HUES64 (cell line): ENCODE measurements around the gene WDFY1.

Experiments
- H3K27ac ChIP-seq: 2 replicates; pipeline ENCODE4 v1.7.0; 2013; ENCODE audit warnings: low read depth, low read length, inconsistent platforms
- H3K27me3 ChIP-seq: 2 replicates; pipeline ENCODE4 v1.6.1; 2013; ENCODE audit warnings: mild to moderate bottlenecking, low read length; ENCODE audit not compliant: insufficient read depth
- H3K36me3 ChIP-seq: 2 replicates; pipeline ENCODE4 v1.6.1; 2013; ENCODE audit warnings: mild to moderate bottlenecking, low read length; ENCODE audit not compliant: insufficient read depth
- H3K4me1 ChIP-seq: 2 replicates; pipeline ENCODE4 v1.6.1; 2013; ENCODE audit warnings: mild to moderate bottlenecking, low read length, moderate library complexity; ENCODE audit not compliant: insufficient read depth
- H3K4me3 ChIP-seq: 2 replicates; pipeline ENCODE4 v1.5.1; 2013; ENCODE audit warnings: mild to moderate bottlenecking, low read length, moderate library complexity
- H3K9ac ChIP-seq: 2 replicates; pipeline ENCODE4 v1.6.1; 2013; ENCODE audit warnings: mild to moderate bottlenecking, low read depth, low read length
- H3K9me3 ChIP-seq: 2 replicates; pipeline ENCODE4 v1.6.1; 2013; ENCODE audit warnings: low read depth, low read length; ENCODE audit not compliant: insufficient read depth
- WGBS: fragments of 150-250, 120-280 bp; methylation state at CpG from one replicate; pipeline ENCODE4 v1.1.7; 2013; ENCODE audit warnings: missing lambda C conversion rate; 5-methylcytosine and 5-hydroxymethylcytosine counted together

The WDFY1 gene

GRCh38 chr2:223870840-223871611, 74.1 kb downstream of the WDFY1 start:
- Histone ChIP-seq H3K9ac (no peak overlapping the region), H3K27ac (no peak overlapping the region), H3K9me3 (no peaks in the 10 kb centered on the region), H3K36me3 (peaks cover 27% of the 10 kb centered on the region), H3K27me3 (no peaks in the 10 kb centered on the region), H3K4me3 (no peak overlapping the region), H3K4me1 (no peaks in the 10 kb centered on the region)
- WGBS, result 98% methylated on average over 7 of the region's 7 CpGs

GRCh38 chr2:223868005-223868404, 77.1 kb downstream of the WDFY1 start:
- no peak overlapping the region for H3K9ac ChIP-seq
- no peak overlapping the region for H3K27ac ChIP-seq
- H3K36me3 ChIP-seq, result no peaks in the 10 kb centered on the region
- H3K4me3 ChIP-seq, result no peak overlapping the region
- no peaks in the 10 kb centered on the region for H3K27me3 ChIP-seq
- 92% methylated on average over 3 of the region's 3 CpGs for WGBS
- no peaks in the 10 kb centered on the region for H3K4me1 ChIP-seq
- no peaks in the 10 kb centered on the region for H3K9me3 ChIP-seq

- WGBS, result 95% methylated on average over 2 of the region's 2 CpGs
- Histone ChIP-seq H3K9me3 (no peaks in the 10 kb centered on the region), H3K36me3 (no peaks in the 10 kb centered on the region), H3K4me1 (no peaks in the 10 kb centered on the region), H3K9ac (no peak overlapping the region), H3K4me3 (no peak overlapping the region), H3K27me3 (no peaks in the 10 kb centered on the region), H3K27ac (no peak overlapping the region)
Observed at GRCh38 chr2:223865907-223866508, 79.1 kb downstream of the WDFY1 start.

GRCh38 chr2:223865124-223865523, 80.0 kb downstream of the WDFY1 start:
- Histone ChIP-seq H3K27me3 (no peaks in the 10 kb centered on the region), H3K4me3 (no peak overlapping the region), H3K4me1 (no peaks in the 10 kb centered on the region), H3K36me3 (no peaks in the 10 kb centered on the region), H3K9ac (no peak overlapping the region), H3K27ac (no peak overlapping the region), H3K9me3 (no peaks in the 10 kb centered on the region)
- 96% methylated on average over 3 of the region's 4 CpGs for WGBS

- H3K4me1 ChIP-seq, result no peaks in the 10 kb centered on the region
- H3K9ac ChIP-seq, result no peak overlapping the region
- no peaks in the 10 kb centered on the region for H3K27me3 ChIP-seq
- no peak overlapping the region for H3K4me3 ChIP-seq
- WGBS, result 96% methylated on average over 2 of the region's 2 CpGs
- no peaks in the 10 kb centered on the region for H3K36me3 ChIP-seq
- H3K27ac ChIP-seq, result no peak overlapping the region
- H3K9me3 ChIP-seq, result no peaks in the 10 kb centered on the region
Observed at GRCh38 chr2:223863491-223863890, 81.6 kb downstream of the WDFY1 start.

GRCh38 chr2:223860809-223861738, 84.1 kb downstream of the WDFY1 start:
- Histone ChIP-seq H3K36me3 (no peaks in the 10 kb centered on the region), H3K9me3 (no peaks in the 10 kb centered on the region), H3K27ac (no peak overlapping the region), H3K4me3 (no peak overlapping the region), H3K27me3 (no peaks in the 10 kb centered on the region), H3K9ac (no peak overlapping the region), H3K4me1 (no peaks in the 10 kb centered on the region)
- 95% methylated on average over 4 of the region's 5 CpGs for WGBS

GRCh38 chr2:223859070-223859469, 86.1 kb downstream of the WDFY1 start:
- WGBS, result 94% methylated on average over 3 of the region's 3 CpGs
- Histone ChIP-seq H3K36me3 (no peaks in the 10 kb centered on the region), H3K27me3 (no peaks in the 10 kb centered on the region), H3K9me3 (no peaks in the 10 kb centered on the region), H3K9ac (no peak overlapping the region), H3K4me3 (no peak overlapping the region), H3K4me1 (no peaks in the 10 kb centered on the region), H3K27ac (no peak overlapping the region)

- H3K9ac ChIP-seq, result no peak overlapping the region
- H3K27ac ChIP-seq, result no peak overlapping the region
- no peaks in the 10 kb centered on the region for H3K36me3 ChIP-seq
- no peak overlapping the region for H3K4me3 ChIP-seq
- no peaks in the 10 kb centered on the region for H3K4me1 ChIP-seq
- WGBS, result 94% methylated on average over 5 of the region's 5 CpGs
- no peaks in the 10 kb centered on the region for H3K9me3 ChIP-seq
- no peaks in the 10 kb centered on the region for H3K27me3 ChIP-seq
Observed at GRCh38 chr2:223856584-223856983, 88.6 kb downstream of the WDFY1 start.

- no peaks in the 10 kb centered on the region for H3K9me3 ChIP-seq
- H3K36me3 ChIP-seq, result no peaks in the 10 kb centered on the region
- H3K4me1 ChIP-seq, result no peaks in the 10 kb centered on the region
- 84% methylated on average over 2 of the region's 2 CpGs for WGBS
- H3K9ac ChIP-seq, result no peak overlapping the region
- H3K27me3 ChIP-seq, result no peaks in the 10 kb centered on the region
- H3K4me3 ChIP-seq, result no peak overlapping the region
- H3K27ac ChIP-seq, result no peak overlapping the region
Observed at GRCh38 chr2:223856021-223856420, 89.1 kb downstream of the WDFY1 start.

GRCh38 chr2:223855426-223855825, 89.7 kb downstream of the WDFY1 start:
- Histone ChIP-seq H3K36me3 (no peaks in the 10 kb centered on the region), H3K9ac (no peak overlapping the region), H3K4me3 (no peak overlapping the region), H3K27ac (no peak overlapping the region), H3K4me1 (no peaks in the 10 kb centered on the region), H3K9me3 (no peaks in the 10 kb centered on the region), H3K27me3 (no peaks in the 10 kb centered on the region)
- WGBS, result 100% methylated on average over 4 of the region's 5 CpGs

- Histone ChIP-seq H3K27ac (no peak overlapping the region), H3K9ac (no peak overlapping the region), H3K4me1 (no peaks in the 10 kb centered on the region), H3K4me3 (no peak overlapping the region), H3K36me3 (no peaks in the 10 kb centered on the region), H3K9me3 (no peaks in the 10 kb centered on the region), H3K27me3 (no peaks in the 10 kb centered on the region)
- WGBS, result 95% methylated on average over 2 of the region's 2 CpGs
Observed at GRCh38 chr2:223854741-223855140, 90.4 kb downstream of the WDFY1 start.
